H1 (cell line): Measurements from ENCODE around the gene FOXP4. TPM values are rescaled to one million over a fixed set of nuclear protein-coding genes. Genes with fewer than 3 reads are reported as not detected.

Source experiments
- CEBPB ChIP-seq: IDR thresholded peaks from 2 replicates; pipeline ENCODE4 v1.6.1; 2012; ENCODE audit warnings: low read depth, low read length
- CTBP2 ChIP-seq: IDR thresholded peaks from 2 replicates; pipeline ENCODE4 v1.7.0; 2011; ENCODE audit warnings: borderline replicate concordance, mild to moderate bottlenecking, moderate library complexity, mixed read lengths, low read length; ENCODE audit not compliant: insufficient read depth, insufficient read length
- EP300 ChIP-seq, 2 experiments: IDR thresholded peaks; 1 replicate in 1 of 2; 2 replicates in 1 of 2; pipeline ENCODE4 v1.6.1; 2011 to 2012; ENCODE audit warnings: low read depth in 2 of 2, low read length in 2 of 2, mild to moderate bottlenecking in 2 of 2, borderline replicate concordance in 1 of 2, inconsistent platforms in 1 of 2, moderate library complexity in 1 of 2
- HDAC6 ChIP-seq: IDR thresholded peaks from one replicate; pipeline ENCODE4 v1.7.1; 2012; ENCODE audit warnings: low read depth, mild to moderate bottlenecking, inconsistent platforms, low read length, moderate library complexity
- JUN ChIP-seq: IDR thresholded peaks from 2 replicates; pipeline ENCODE4 v1.6.1; 2011; ENCODE audit warnings: low read depth, mild to moderate bottlenecking, improper control_type of control experiment, low read length
- KDM1A ChIP-seq: fragments of 200-600, 300-600 bp; sonication (generic); IDR thresholded peaks from 2 replicates; pipeline ENCODE4 v1.7.1; 2016; ENCODE audit warnings: mild to moderate bottlenecking, low read length, borderline replicate concordance
- KDM4A ChIP-seq: IDR thresholded peaks from one replicate; pipeline ENCODE4 v1.7.1; 2012; ENCODE audit warnings: low read depth, mild to moderate bottlenecking, moderate library complexity, low read length, inconsistent platforms; ENCODE audit not compliant: severe bottlenecking
- POLR2A ChIP-seq, 2 experiments: IDR thresholded peaks; 1 replicate in 1 of 2; 2 replicates in 1 of 2; pipeline ENCODE4 v1.6.1; 2011; ENCODE audit warnings: low read depth in 2 of 2, low read length in 2 of 2, mild to moderate bottlenecking in 2 of 2; ENCODE audit errors: control extremely low read depth in 1 of 2
- SP1 ChIP-seq: IDR thresholded peaks from 2 replicates; pipeline ENCODE4 v1.6.1; 2011; ENCODE audit warnings: low read depth, low read length
- SP4 ChIP-seq: IDR thresholded peaks from 2 replicates; pipeline ENCODE4 v1.6.1; 2012; ENCODE audit warnings: low read length, inconsistent platforms
- TAF7 ChIP-seq: optimal IDR thresholded peaks from 2 replicates; pipeline ENCODE3; 2011; ENCODE audit warnings: low read depth, mild to moderate bottlenecking, inconsistent platforms, low read length, moderate library complexity, borderline replicate concordance
- TBP ChIP-seq: IDR thresholded peaks from 2 replicates; pipeline ENCODE4 v1.6.1; 2011; ENCODE audit warnings: low read depth, low read length, improper control_type of control experiment
- polyA plus RNA-seq, 7 experiments: library from polyadenylated mRNA; depleted of rRNA in 3 of 7; stranded (reverse) in 5 of 7; unstranded in 2 of 7; fragments of >200 nt in 5 of 7; fragments of 200-250 nt in 2 of 7; gene quantifications; 1 replicate in 5 of 7; 2 replicates in 1 of 7; 4 replicates in 1 of 7; pipeline versions ENCODE4 v1.2.1 to v1.2.3, GENCODE V29; 2011 to 2013; ENCODE audit warnings: missing spikeins in 2 of 7, mixed read lengths in 2 of 7
- total RNA-seq: library from RNA; stranded (reverse); fragmentation: NEBNext Ultra II Directional; extraction: Animal tissue kit (Norgen Biotek cat#: 25700); gene quantifications from 2 replicates; pipeline ENCODE4 v1.2.1, GENCODE V29; 2021
- TF ChIP-seq, protein P1 (sequence below): IDR thresholded peaks from 2 replicates; pipeline ENCODE4 v1.6.1; 2011; ENCODE audit warnings: low read depth, mild to moderate bottlenecking, low read length; ENCODE audit not compliant: insufficient read depth

The FOXP4 gene
- total and polyA plus RNA-seq, 2 of the 8 experiments (the other 6 are each of a cell fraction or from before 2014, with no cell fraction given), result 4.8 to 13.3 TPM

DNA sequence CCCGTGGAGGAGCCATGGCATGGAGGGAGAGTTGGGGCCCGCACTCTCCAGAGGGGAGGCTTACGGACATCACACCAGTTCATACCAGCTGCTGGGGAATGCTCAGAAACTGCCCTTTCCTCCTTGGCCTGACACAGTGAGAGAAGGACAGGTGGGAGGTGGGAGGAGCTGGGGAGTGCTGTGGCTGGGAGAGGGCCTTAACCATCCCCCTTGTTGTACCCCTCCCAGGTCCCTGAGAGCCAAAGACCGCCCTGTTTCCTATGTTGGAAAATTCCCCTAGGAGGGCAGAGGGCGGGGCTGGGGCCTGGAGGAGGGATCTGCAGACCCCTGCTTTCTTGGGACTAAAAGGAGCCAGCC, 24.1 kb downstream of the FOXP4 start (continued):
- no peak for TF ChIP-seq TBP
- TF ChIP-seq, protein P1, sequence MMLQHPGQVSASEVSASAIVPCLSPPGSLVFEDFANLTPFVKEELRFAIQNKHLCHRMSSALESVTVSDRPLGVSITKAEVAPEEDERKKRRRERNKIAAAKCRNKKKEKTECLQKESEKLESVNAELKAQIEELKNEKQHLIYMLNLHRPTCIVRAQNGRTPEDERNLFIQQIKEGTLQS, result no peak
- TF ChIP-seq EP300 (IDR thresholded peaks at IDR 0.05; ENCODE audit: borderline replicate concordance in 1 of 2, low read depth in 2 of 2, low read length in 2 of 2), result peak in 1 of 2 experiments; percentile 32; a peak in 1 of 3 replicates
- TF ChIP-seq KDM4A, result no peak
- peak; percentile 68 for TF ChIP-seq CTBP2
- no peak for TF ChIP-seq KDM1A
- TF ChIP-seq HDAC6, result no peak
- TF ChIP-seq JUN, result no peak
- TF ChIP-seq SP4, result no peak
- TF ChIP-seq SP1, result 0 out of 2 replicates have a peak, but pooled peaks have one; percentile 58
- TF ChIP-seq TAF7, result no peak
- TF ChIP-seq POLR2A (IDR thresholded peaks at IDR 0.05; ENCODE audit: control extremely low read depth in 1 of 2, low read depth in 2 of 2, low read length in 2 of 2), result 0 out of 3 replicates have a peak, but pooled peaks of 1 of the 2 experiments have one; percentile 14
- TF ChIP-seq CEBPB, result no peak
